ENCODE measurements around the gene COL11A2. TPM values are rescaled to one million over a fixed set of nuclear protein-coding genes. Genes with fewer than 3 reads are reported as not detected.
A peak's percentile ranks its signal among the peaks of the same experiment; 100 is the strongest.

Gene COL11A2
- total RNA-seq, 4 donors from 2014 or later = 0.23 to 0.61 (median 0.41) TPM

DNA sequence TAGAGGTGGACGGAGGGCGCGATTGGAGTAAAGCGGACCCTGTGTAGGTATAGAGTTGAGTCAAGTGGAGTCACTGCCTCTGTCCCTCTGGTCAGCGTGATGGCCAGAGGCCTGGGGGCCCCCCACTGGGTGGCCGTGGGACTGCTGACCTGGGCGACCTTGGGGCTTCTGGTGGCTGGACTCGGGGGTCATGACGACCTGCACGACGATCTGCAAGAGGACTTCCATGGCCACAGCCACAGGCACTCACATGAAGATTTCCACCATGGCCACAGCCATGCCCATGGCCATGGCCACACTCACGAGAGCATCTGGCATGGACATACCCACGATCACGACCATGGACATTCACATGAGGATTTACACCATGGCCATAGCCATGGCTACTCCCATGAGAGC lies 8.9 kb upstream of the COL11A2 start:
- Histone ChIP-seq H3K4me1 (peaks cover 43 to 82% (median 47%) of the 10 kb centered on the region in 3 donors), H3K27ac (peak overlapping the region; percentile 95 to 97 (median 96)), H3K9me3 (no peaks in the 10 kb centered on the region), H3K27me3 (no peaks in the 10 kb centered on the region), H3K4me3 (peak overlapping the region; percentile 76 to 88 (median 82)), H3K36me3 (peaks cover 17 to 43% (median 28%) of the 10 kb centered on the region in 3 donors)
- 0 to 2% methylated on average over 4 to 10 of the region's 14 CpGs for WGBS, 2 donors
- DNase-seq = no peak
- intact Hi-C loops (cut with DNase I) = no loop called here
- TF ChIP-seq CTCF (IDR thresholded peaks at IDR 0.05) (no peak), POLR2A (IDR thresholded peaks at IDR 0.05) (no peak)

DNA sequence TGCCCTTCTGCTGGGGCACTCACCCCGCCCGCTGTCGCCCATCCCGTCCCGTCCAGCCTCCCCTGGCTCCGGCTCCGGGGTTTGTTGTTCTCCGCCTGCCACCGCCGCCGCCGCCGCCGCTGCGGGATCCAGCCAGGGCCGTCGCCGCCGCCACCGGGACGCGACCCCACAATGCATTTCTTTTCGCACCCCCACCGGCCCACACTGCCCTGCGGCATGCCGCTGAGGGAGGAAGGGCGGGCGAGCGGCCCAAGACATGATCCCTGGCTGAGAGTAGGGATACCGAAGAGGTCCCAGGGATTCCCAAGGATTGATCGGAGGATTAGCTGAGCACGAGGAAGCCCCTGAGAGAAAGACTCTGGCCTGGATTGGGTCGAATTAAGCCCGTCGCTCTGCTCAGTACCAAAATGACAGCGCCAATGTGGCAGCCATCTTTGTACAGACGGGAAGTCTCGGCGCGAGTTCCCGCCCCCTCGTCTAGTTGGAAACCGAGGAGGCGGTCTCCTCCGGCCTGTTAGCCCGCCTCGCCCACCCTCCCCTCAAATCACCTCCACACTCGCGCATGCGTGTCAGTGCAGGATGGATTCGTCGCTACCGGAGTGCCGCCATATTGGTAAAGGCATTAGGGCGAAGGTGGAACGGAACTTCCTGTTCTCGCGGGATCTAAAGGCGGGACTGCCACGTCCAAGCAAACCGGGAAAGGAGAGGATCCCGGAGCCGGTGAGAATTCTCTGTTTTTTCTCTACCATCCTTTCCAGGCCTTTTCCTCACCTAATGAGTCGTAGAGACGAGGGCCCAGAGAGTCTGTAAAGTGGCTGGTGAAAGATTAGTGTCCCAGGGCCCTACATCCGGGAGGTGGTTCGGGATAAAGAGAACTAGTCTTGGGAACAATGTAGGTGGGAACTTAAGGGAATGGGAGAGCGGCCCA lies 8.2 kb upstream of the COL11A2 start, which contains the start of the genes RXRB and SLC39A7:
RXRB (minus strand) TSS at position 447 of the 928 bp plus-strand sequence; CDS start at position 258, 189 bp downstream.
SLC39A7 (plus strand) TSS at position 649 of the 928 bp plus-strand sequence. CDS start 379 bp downstream, outside the sequence.
- Histone ChIP-seq H3K9me3 (no peaks in the 10 kb centered on the region), H3K27me3 (no peaks in the 10 kb centered on the region), H3K36me3 (peaks cover 20 to 50% (median 33%) of the 10 kb centered on the region in 3 donors), H3K4me3 (peak within 1 kb of the TSS; percentile 76 to 88 (median 82)), H3K4me1 (peaks cover 43 to 75% (median 44%) of the 10 kb centered on the region in 3 donors), H3K27ac (peak within 1 kb of the TSS; percentile 95 to 97 (median 96))
- intact Hi-C loops (cut with DNase I) = no loop called here
- DNase-seq = peak; percentile 96
- WGBS, 2 donors = 0 to 2% methylated on average over 18 to 34 of the region's 68 CpGs
- peak in 2 of 4 donors; percentile 37 to 56 for TF ChIP-seq POLR2A (IDR thresholded peaks at IDR 0.05)
- peak in 2 of 6 experiments; percentile 1 to 8 for TF ChIP-seq CTCF (IDR thresholded peaks at IDR 0.05)

- Histone ChIP-seq H3K36me3 (peaks cover 23 to 57% (median 41%) of the 10 kb centered on the region in 3 donors), H3K4me3 (peak overlapping the region; percentile 76 to 88 (median 82)), H3K27me3 (no peaks in the 10 kb centered on the region), H3K9me3 (no peaks in the 10 kb centered on the region), H3K27ac (peak overlapping the region; percentile 95 to 97 (median 96)), H3K4me1 (peaks cover 38 to 68% (median 39%) of the 10 kb centered on the region in 3 donors)
- DNase-seq = no peak
- TF ChIP-seq CTCF (IDR thresholded peaks at IDR 0.05) = peak in 1 of 6 experiments; percentile 5
- TF ChIP-seq POLR2A (IDR thresholded peaks at IDR 0.05) = no peak
- 1 to 7% methylated on average over 5 to 10 of the region's 26 CpGs for WGBS, 2 donors
- intact Hi-C loops (cut with DNase I) = no loop called here
Measured at GRCh38 chr6:33199687-33200218, 7.5 kb upstream of the COL11A2 start.

DNA sequence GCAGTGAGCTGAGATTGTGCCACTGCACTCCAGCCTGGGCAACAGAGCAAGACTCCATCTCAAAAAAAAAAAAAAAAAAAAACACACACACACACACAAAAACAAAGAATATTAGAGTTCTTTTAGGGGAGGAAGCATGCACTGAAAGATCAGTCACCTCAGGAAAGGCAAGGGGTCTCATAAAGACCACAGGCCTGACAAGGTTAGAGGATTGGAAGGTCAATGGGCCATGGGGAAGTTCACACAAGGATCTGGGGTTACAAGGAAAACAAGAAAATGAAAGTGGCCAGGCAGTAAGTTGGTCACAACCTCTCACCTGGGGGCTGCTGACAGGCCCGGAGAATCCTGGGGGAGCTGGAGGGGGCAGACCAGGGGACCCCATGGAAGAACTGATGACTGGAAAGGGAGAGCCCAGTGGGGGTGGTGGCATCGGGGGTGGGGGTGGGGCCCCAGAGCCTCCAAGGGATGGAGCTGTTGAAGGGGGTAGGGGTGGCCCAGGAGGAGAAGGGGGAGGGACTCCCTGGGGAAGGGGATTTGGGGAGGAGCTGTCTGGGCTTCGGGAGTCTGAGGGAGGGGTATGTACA lies 6.7 kb upstream of the COL11A2 start:
- intact Hi-C loops (cut with DNase I) = no loop called here
- DNase-seq = no peak
- 25 to 32% methylated on average over 2 to 3 of the region's 3 CpGs for WGBS, 2 donors
- no peak for TF ChIP-seq CTCF (IDR thresholded peaks at IDR 0.05)
- no peak for TF ChIP-seq POLR2A (IDR thresholded peaks at IDR 0.05)
- Histone ChIP-seq H3K36me3 (peaks cover 23 to 65% (median 47%) of the 10 kb centered on the region in 3 donors), H3K27ac (peak overlapping the region; percentile 95 to 97 (median 96)), H3K27me3 (no peaks in the 10 kb centered on the region), H3K4me3 (peak overlapping the region; percentile 76 to 88 (median 82)), H3K4me1 (peaks cover 32 to 62% (median 35%) of the 10 kb centered on the region in 3 donors), H3K9me3 (no peaks in the 10 kb centered on the region)
